Adrenal gland (tissue), 5 donors: ENCODE data around the gene RICTOR.

Experiments
- CTCF ChIP-seq, 6 experiments: fragments of 450-650 bp in 4 of 6; fragments of 200-600 bp in 2 of 6; sonication (generic) in 1 of 6; IDR thresholded peaks; 1 replicate in 5 of 6; 2 replicates in 1 of 6; pipeline versions ENCODE4 v1.5.1 to v1.8.0; 2016 to 2021; ENCODE audit warnings: antibody characterized with exemption in 6 of 6, mild to moderate bottlenecking in 2 of 6, moderate library complexity in 1 of 6
- POLR2A ChIP-seq, 2 donors: fragments of 450-650 bp; IDR thresholded peaks; one replicate each; pipeline ENCODE4 v1.6.1; 2017; ENCODE audit warnings: antibody characterized with exemption in 2 of 2, mild to moderate bottlenecking in 2 of 2, moderate library complexity in 1 of 2
- donor health status: DM: no; HTN: no; CAD: no.

- no peak for TF ChIP-seq CTCF (IDR thresholded peaks at IDR 0.05)
- TF ChIP-seq POLR2A (IDR thresholded peaks at IDR 0.05): no peak
Measured at GRCh38 chr5:39024884-39025283, 49.3 kb downstream of the RICTOR start.
